SU-DHL-6 (cell line): ENCODE results near the gene WNT10A.

Experiments used
- H2AFZ ChIP-seq: fragments of 200-600 bp; sonication (generic); 2 replicates; pipeline ENCODE4 v1.6.1; 2014; ENCODE audit warnings: low read depth, mild to moderate bottlenecking, moderate library complexity, mixed read lengths, antibody characterized with exemption, low read length; ENCODE audit not compliant: severe bottlenecking
- H3F3A ChIP-seq: fragments of 200-600 bp; shearing (Covaris generic); 2 replicates; pipeline ENCODE4 v1.6.0; 2016; ENCODE audit warnings: antibody characterized with exemption, mild to moderate bottlenecking; ENCODE audit not compliant: insufficient read depth
- H3K27ac ChIP-seq: fragments of 200-600 bp; sonication (generic); 2 replicates; pipeline ENCODE4 v1.5.1; 2016; ENCODE audit warnings: low read depth, mild to moderate bottlenecking, low read length, moderate library complexity, mixed read lengths
- H3K27me3 ChIP-seq: fragments of 200-600 bp; sonication (generic), shearing (Covaris generic); 2 replicates; pipeline ENCODE4 v1.6.0; 2014; ENCODE audit warnings: mild to moderate bottlenecking, low read length
- H3K36me3 ChIP-seq: fragments of 200-600 bp; sonication (generic); 2 replicates; pipeline ENCODE4 v1.6.1; 2014; ENCODE audit warnings: mild to moderate bottlenecking, low read length, mixed read lengths
- H3K4me2 ChIP-seq: fragments of 300-600, 200-600 bp; shearing (Covaris generic), sonication (generic); 2 replicates; pipeline ENCODE4 v1.6.0; 2014; ENCODE audit warnings: low read length, low read depth, mild to moderate bottlenecking; ENCODE audit not compliant: poor library complexity, severe bottlenecking
- H3K4me3 ChIP-seq: fragments of 200-600 bp; sonication (generic); 2 replicates; pipeline ENCODE4 v1.5.1; 2014; ENCODE audit warnings: antibody characterized with exemption, low read length, mild to moderate bottlenecking, mixed read lengths; ENCODE audit not compliant: insufficient read depth, poor library complexity, severe bottlenecking
- H3K79me2 ChIP-seq: fragments of 200-600 bp; sonication (generic); 2 replicates; pipeline ENCODE4 v1.6.1; 2014; ENCODE audit warnings: mild to moderate bottlenecking, low read length, moderate library complexity; ENCODE audit not compliant: insufficient read depth
- H3K9ac ChIP-seq: fragments of 200-600 bp; sonication (generic); 2 replicates; pipeline ENCODE4 v1.7.0; 2014; ENCODE audit warnings: mild to moderate bottlenecking, low read length
- H3K9me2 ChIP-seq: fragments of 200-600 bp; sonication (generic); replicated peaks from 2 replicates; pipeline ENCODE4 v1.6.1; 2014; ENCODE audit warnings: low read length; ENCODE audit not compliant: insufficient read depth
- H3K9me3 ChIP-seq: fragments of 200-600 bp; sonication (generic); 2 replicates; pipeline ENCODE4 v1.6.1; 2014; ENCODE audit warnings: low read length, mixed read lengths; ENCODE audit not compliant: insufficient read depth
- H4K20me1 ChIP-seq: fragments of 200-600 bp; sonication (generic); 2 replicates; pipeline ENCODE4 v1.6.1; 2014; ENCODE audit warnings: low read depth, mild to moderate bottlenecking, antibody characterized with exemption, low read length, moderate library complexity, mixed read lengths
- CTCF ChIP-seq: fragments of 200-600 bp; sonication (generic); IDR thresholded peaks from one replicate; pipeline ENCODE4 v1.5.1; 2017; ENCODE audit warnings: antibody characterized with exemption, mild to moderate bottlenecking, low read length, moderate library complexity; ENCODE audit not compliant: insufficient read depth, poor library complexity, severe bottlenecking
- EZH2phosphoT487 ChIP-seq: fragments of 200-600 bp; sonication (generic), shearing (Covaris generic); conservative IDR thresholded peaks from 2 replicates; pipeline ENCODE4 v1.6.1; 2018; ENCODE audit warnings: mild to moderate bottlenecking, antibody characterized with exemption, low read length, moderate library complexity, mixed read lengths

WNT10A gene

GRCh38 chr2:218888341-218888740 lies 7.7 kb downstream of the WNT10A start:
- H3K4me3 ChIP-seq = no peak overlapping the region
- no peaks in the 10 kb centered on the region for H3K9me2 ChIP-seq
- H3K4me2 ChIP-seq = no peak overlapping the region
- H2AFZ ChIP-seq = no peak overlapping the region
- H3F3A ChIP-seq = peaks cover 52% of the 10 kb centered on the region
- no peak overlapping the region for H3K9ac ChIP-seq
- H3K27me3 ChIP-seq = no peaks in the 10 kb centered on the region
- H3K36me3 ChIP-seq = no peaks in the 10 kb centered on the region
- TF ChIP-seq CTCF (no peak), EZH2phosphoT487 (no peak)
- H4K20me1 ChIP-seq = no peaks in the 10 kb centered on the region
- peaks cover 6% of the 10 kb centered on the region; the same call in 1 of the 2 replicates for H3K79me2 ChIP-seq
- H3K9me3 ChIP-seq = no peaks in the 10 kb centered on the region
- H3K27ac ChIP-seq = peak overlapping the region; percentile 95; the same call in 1 of the 2 replicates

GRCh38 chr2:218889937-218890336 lies 9.3 kb downstream of the WNT10A start:
- Histone ChIP-seq H3K27me3 (no peaks in the 10 kb centered on the region), H2AFZ (no peak overlapping the region), H3F3A (peaks cover 62% of the 10 kb centered on the region), H3K4me3 (no peak overlapping the region), H3K36me3 (no peaks in the 10 kb centered on the region), H3K9me2 (no peaks in the 10 kb centered on the region), H3K9ac (no peak overlapping the region), H3K4me2 (no peak overlapping the region), H3K79me2 (peaks cover 6% of the 10 kb centered on the region; the same call in 1 of the 2 replicates), H3K27ac (no peak overlapping the region; the same call in 1 of the 2 replicates), H3K9me3 (no peaks in the 10 kb centered on the region), H4K20me1 (no peaks in the 10 kb centered on the region)
- TF ChIP-seq EZH2phosphoT487 (no peak), CTCF (no peak)

- H3K27ac ChIP-seq = peak overlapping the region; percentile 96
- no peak overlapping the region for H3K4me3 ChIP-seq
- no peak overlapping the region for H3K4me2 ChIP-seq
- no peaks in the 10 kb centered on the region for H3K27me3 ChIP-seq
- H3K36me3 ChIP-seq = no peaks in the 10 kb centered on the region
- H3K79me2 ChIP-seq = peaks cover 6% of the 10 kb centered on the region; the same call in 1 of the 2 replicates
- H2AFZ ChIP-seq = no peak overlapping the region
- no peak overlapping the region for H3K9ac ChIP-seq
- no peaks in the 10 kb centered on the region for H3K9me3 ChIP-seq
- peaks cover 61% of the 10 kb centered on the region for H3F3A ChIP-seq
- TF ChIP-seq CTCF = no peak
- TF ChIP-seq EZH2phosphoT487 = no peak
- no peaks in the 10 kb centered on the region for H4K20me1 ChIP-seq
- no peaks in the 10 kb centered on the region for H3K9me2 ChIP-seq
These were observed 9.7 kb downstream of the WNT10A start for GRCh38 chr2:218890369-218890768.
